Inflammatory macrophage treated with lipopolysaccharide for 4 hours (primary cell): ENCODE data around the gene FOLR1.

ENCODE experiments used
- DNase-seq: peaks from one replicate; pipeline ENCODE4 v3.0.0-alpha.2; 2020

Gene FOLR1

DNA sequence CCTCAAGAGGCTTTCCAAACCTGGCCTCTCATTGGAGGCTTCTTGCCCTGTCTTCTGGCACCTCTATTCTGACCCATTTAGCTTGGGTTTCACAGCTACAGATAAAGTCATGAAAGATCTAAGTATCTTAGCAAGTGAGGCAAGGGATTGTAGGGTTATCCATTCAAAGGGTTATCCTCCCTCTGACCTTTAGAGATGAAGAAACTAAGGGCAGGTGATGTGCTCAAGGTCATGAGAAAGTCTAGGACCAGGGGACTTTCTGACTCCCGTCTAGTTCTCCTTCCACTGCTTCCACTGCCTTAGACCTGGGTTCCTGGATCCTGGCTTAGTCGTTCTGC is 44.8 kb downstream of the FOLR1 start:
- no peak for DNase-seq

DNA sequence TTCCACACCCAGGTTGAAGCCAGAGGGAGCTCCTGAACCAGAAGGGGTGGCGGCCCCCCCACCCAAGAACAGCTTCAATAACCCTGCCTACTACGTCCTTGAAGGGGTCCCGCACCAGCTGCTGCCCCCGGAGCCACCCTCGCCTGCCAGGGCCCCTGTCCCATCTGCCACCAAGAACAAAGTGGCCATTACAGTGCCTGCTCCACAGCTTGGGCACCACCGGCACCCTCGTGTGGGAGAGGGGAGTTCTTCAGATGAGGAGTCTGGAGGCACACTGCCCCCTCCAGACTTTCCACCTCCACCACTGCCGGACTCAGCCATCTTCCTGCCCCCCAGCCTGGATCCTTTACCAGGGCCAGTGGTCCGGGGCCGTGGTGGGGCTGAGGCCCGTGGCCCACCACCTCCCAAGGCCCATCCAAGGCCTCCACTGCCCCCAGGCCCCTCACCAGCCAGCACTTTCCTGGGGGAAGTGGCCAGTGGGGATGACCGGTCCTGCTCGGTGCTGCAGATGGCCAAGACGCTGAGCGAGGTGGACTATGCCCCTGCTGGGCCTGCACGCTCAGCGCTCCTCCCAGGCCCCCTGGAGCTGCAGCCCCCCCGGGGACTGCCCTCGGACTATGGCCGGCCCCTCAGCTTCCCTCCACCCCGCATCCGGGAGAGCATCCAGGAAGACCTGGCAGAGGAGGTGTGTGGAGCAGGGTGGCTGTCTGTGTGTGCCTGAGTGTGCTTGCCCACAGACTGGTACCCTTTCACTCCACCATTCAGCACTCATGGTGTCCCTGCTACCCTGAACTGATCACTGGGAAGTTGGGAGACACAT is 45.4 kb downstream of the FOLR1 start:
- DNase-seq, result no peak

- peak; percentile 61 for DNase-seq
Observed at GRCh38 chr11:72238040-72238450, 46.1 kb downstream of the FOLR1 start.

- no peak for DNase-seq
Observed at GRCh38 chr11:72238492-72239312, 46.8 kb downstream of the FOLR1 start.

DNA sequence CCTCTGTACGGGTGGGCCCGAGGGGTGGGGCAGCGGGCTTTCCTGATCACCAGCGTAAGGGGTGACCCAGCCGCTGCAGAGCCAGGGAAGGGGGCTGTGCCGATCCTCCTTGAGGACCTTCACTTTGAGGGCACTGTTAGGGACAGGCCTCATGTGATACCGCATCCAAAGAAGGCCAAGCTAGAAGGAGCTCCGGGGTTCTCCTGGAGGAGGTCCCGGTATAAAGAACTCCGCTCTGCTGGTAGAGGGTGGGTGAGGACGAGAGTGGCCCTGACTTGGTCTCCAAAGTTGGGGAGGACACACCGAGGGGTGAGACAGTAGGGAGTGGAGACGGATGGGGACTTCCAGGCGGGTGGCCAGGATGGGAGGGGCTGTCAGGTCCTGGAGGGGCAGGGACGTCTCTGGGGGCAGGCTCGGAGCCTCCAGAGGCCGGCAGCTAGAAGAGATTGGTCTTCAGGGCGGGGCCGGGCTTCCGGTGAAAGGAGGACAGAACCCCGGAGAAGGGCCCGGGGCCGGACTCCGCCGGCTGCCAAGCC is 47.4 kb downstream of the FOLR1 start:
- DNase-seq, result peak; percentile 26

DNA sequence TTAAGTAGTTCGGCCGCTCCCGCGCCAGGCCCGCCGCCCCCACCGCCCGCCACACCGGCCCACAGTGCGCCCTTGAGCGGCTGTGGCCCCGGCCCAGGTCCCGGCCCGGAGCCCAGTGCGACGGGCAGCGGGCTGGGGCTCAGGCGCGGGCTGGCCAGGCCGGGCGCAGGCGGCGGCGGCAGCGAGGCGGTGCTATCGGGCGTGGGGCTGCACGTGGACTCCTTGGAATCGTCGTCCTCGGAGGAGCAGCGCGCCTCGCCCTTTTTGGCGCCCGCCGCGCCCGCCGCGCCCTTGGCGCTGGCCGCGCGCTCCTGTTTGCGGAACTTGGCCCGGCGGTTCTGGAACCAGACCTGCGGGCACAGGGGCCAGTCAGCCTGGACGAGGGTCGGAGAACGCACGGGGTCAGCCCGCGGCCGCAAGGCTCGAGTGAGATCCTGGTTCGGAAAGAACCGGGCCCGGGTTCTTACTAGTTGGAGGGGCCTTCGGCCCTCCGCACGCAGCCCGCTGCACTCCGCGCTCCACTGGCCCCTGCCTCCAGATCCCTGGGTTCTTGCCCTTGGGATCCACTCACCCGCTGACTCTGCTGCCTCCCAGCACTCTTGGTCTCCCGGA is 48.0 kb downstream of the FOLR1 start:
- peak; percentile 42 for DNase-seq

DNA sequence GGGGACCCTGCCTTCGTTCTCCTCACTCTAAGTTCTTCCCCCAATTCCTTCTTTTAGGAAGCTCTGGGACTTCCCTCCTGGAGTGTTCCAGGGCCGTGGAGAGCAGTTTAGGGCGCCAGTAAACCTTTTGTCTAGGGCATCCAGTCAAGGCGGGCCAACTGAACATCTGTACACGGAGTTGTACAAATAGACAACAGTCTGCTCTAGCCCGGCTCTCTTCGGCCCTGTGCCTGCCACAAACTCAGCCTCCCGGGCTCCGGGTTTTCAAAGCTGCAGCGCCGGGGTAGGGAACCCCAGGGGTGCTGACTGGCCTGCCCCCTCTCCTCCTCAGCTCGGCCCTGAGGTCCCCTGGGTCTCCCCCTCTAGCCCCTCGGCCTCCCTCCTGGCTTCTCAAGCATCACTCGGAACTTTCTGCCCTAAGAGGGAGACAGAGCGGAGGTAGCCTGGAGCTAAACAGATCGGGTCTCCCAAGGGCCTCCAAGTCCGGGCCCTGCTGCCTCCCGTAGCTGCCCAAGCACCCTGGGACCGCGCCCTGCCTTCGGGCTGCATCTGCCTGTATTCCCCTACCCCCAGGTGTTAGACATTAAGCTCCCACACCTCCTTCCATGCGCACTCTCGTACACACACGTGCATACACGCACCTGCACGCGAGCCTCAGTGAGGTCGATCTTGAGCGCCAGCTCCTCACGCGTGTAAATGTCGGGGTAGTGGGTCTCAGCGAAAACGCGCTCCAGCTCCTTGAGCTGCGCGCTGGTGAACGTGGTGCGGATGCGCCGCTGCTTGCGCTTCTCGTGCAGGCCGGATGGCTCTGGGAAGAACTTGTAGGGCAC is 48.7 kb downstream of the FOLR1 start:
- no peak for DNase-seq

DNA sequence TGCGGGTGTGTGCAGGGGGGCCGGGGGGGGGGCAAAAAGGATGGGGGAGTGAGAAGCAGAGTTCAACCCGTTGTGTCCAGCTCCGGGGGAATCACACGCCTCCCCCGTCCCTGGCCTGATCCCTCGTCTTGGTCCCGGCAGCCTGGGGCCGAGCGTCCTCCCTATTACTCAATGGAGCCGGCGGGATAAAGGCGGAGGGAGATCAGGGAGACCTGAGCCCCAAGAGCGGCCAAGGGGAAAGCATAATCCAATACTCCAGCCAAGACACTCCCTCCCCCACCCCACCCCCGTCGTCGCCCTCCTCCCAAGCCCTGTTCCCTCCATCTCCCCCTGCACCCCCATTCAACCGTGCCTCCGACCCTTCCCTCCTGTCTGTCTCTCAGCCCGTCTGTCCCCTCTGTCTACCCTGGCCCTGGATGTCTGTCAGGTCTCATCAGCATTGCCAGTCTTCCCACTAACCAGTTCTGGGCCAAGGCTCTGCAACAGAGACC is 49.4 kb downstream of the FOLR1 start:
- DNase-seq, result no peak

- DNase-seq, result no peak
Observed at GRCh38 chr11:72242141-72242540, 50.2 kb downstream of the FOLR1 start.

DNA sequence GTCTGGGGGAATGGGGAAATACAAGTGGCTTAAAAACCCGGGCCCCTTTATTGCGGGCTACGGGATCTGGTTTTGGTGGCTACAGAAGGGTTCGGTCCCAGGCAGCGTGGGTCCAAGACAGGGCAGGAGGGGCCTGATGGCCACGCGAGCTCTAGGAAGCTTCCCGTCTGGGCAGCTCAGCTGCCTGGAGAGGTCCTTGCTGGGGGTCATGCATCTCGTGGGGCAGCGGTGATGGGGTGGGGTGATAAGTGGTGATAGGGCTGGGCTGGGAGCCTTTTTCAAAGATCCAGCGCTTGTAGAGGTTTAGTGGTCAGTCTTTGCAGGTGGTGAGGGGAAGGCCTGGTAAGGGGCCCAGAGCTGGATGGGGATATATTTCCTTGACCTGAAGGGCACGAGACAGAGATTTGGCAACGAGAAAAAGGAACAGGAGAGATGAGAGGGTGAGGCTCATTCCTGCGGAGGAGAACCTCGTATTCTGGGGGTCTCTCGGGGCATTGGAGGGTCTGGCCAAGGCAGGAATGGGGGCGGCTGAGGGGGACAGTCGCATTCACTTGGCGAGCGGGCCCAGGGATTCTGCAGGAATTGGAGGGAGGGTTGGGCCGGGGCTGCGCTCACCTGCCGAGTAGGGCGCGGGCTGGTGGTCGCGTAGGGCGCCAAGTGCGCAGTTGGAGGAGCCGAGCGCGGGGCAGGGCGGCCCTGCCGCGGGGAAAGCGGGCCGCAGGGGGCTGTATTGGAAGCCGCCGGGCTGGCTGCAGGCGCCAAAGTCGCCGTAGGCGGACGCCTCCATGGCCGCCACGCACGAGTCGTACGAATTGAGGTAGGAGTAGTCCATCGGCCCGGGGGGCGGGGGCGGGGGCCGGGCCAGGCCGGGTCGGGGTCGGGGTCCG is 51.5 kb downstream of the FOLR1 start:
- no peak for DNase-seq

DNA sequence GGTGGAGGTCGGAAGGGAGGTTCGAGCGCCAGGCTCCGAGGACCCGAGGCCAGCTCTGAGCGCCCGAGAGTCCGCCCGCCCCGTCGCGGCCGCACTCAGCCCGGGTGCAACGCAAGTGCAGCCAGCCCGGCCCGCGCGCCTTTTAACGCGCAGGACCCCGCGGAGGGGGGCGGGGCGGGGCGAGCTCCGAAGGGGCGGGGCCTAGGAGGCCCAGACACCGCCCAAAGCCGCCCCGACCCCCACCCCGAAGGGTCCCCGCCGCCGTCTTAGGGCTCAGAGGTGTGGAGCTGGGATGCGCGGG is 52.1 kb downstream of the FOLR1 start, which contains the start of gene PHOX2A:
Gene PHOX2A, minus strand, starts transcription at position 117 of the 301 bp plus-strand sequence. CDS start 172 bp downstream, outside the sequence.
- DNase-seq, result no peak

- no peak for DNase-seq
Observed at GRCh38 chr11:72244361-72245262, 52.7 kb downstream of the FOLR1 start.

DNA sequence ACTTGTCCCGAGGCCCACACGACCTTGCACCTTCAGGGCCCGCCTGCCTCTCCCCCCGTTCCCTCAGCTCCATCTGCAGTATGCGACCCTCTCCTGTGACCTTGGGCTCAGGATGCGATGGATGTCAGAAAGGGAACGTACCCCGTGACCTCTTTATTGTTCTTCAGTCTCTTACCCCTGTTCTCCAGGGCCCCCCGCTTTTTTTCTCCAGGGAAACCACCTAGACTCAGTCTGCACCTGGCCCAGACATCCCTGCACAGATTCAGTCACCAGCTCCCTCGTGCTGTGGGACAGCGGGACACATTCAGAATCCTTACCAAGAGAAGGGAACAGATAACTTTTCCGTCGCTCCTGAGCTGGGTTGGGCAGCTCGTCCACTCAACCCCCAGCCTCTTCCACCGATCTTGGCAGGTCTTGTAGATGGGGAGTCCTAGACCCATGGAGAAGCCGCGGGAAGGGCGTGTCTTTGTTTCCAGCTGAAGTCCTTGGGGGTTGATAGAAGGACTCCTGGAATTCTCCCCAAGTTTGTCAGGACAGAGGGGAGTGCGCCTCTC is 53.4 kb downstream of the FOLR1 start:
- no peak for DNase-seq
